PFSK-1 (cell line): ENCODE measurements around the gene DPP8.

Experiments used
- POLR2AphosphoS5 ChIP-seq: IDR thresholded peaks from 2 replicates; pipeline ENCODE4 v1.6.1; 2012; ENCODE audit warnings: low read depth, mild to moderate bottlenecking, control low read depth, low read length, moderate library complexity
- REST ChIP-seq, 2 experiments: IDR thresholded peaks; 2 replicates each; pipeline versions ENCODE4 v1.6.1 to v1.8.0; 2011 to 2012; ENCODE audit warnings: low read depth in 2 of 2, low read length in 2 of 2, control low read depth in 1 of 2, inconsistent platforms in 1 of 2, mild to moderate bottlenecking in 1 of 2, moderate library complexity in 1 of 2; ENCODE audit not compliant: insufficient read depth in 1 of 2
- TAF1 ChIP-seq: IDR thresholded peaks from 2 replicates; pipeline ENCODE4 v1.6.1; 2012; ENCODE audit warnings: low read length, control low read depth, borderline replicate concordance; ENCODE audit not compliant: insufficient read depth

DNA sequence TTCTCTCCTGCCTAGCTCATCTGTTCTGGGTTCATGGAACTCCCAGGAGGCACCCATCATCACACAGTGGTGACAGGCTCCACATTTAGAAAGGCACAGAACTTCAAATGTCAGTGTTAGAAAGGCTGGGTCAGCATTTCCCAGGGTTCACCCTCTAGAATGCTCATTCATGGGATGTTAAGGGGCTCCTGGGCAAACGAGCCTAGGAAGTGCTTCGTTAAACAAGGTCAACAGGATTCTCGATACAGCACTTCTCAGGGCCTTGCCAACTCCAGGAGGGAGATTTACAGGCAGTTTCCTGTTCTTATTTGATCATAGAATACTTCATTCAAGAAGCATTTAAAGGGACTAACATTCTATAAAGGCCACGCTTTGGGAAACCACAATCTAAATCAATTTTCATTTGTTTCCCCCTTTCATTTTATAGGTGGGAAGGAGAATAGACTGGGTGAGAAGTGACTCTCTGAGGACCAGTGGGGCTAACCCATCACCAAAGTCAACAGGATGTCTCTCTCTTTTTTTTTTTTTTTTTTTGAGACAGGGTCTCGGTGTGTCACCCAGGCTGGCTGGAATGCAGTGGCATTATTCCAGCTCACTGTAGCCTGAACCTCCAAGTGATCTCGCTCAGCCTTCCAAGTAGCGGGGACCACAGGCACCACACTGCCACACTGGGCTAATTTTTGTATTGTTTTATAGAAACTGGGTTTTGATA lies 109.0 kb downstream of the DPP8 start:
- TF ChIP-seq TAF1, result no peak
- TF ChIP-seq REST (IDR thresholded peaks at IDR 0.05; ENCODE audit: insufficient read depth in 1 of 2, low read depth in 2 of 2, low read length in 2 of 2), result no peak
- TF ChIP-seq POLR2AphosphoS5, result no peak
